ENCODE results near the gene GPR158. TPM values are rescaled to one million over a fixed set of nuclear protein-coding genes. Genes with fewer than 3 reads are reported as not detected.

Gene GPR158
- total and polyA plus RNA-seq, 2 experiments from 2014 or later: not detected

DNA sequence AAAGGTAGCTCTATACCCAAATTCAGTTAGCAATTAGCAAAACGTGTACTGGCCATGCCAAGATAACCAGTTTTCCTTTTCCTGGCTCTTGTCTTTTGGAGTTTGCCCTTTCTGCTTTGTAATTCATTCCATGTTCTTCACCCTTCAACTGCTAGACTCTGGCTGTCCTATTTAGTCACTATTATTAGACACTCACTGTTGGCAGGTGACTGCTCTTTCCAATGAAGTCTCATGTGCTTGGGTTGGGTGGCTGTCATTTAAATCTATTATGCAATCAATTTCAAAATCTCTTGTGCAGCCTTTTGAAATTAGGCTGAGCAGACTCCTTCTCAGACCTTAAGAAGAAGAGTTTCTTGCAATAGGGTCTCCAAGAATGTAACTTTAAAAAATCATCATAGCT lies 266.5 kb downstream of the GPR158 start:
- Histone ChIP-seq H3K4me1 (ENCODE audit: insufficient read depth) (no peaks in the 10 kb centered on the region), H3K27me3 (replicated peaks; ENCODE audit: insufficient read depth) (no peaks in the 10 kb centered on the region), H3K27ac (no peak overlapping the region), H3F3A (ENCODE audit: insufficient read depth) (no peaks in the 10 kb centered on the region), H3K9ac (no peak overlapping the region), H2AFZ (no peak overlapping the region), H3K4me3 (no peak overlapping the region), H3K9me2 (ENCODE audit: insufficient read depth) (no peaks in the 10 kb centered on the region), H3K79me2 (ENCODE audit: insufficient read depth) (no peaks in the 10 kb centered on the region), H3K36me3 (ENCODE audit: low read depth) (no peaks in the 10 kb centered on the region), H4K20me1 (ENCODE audit: insufficient read depth) (no peaks in the 10 kb centered on the region), H3K4me2 (ENCODE audit: unreplicated experiment) (no peak overlapping the region), H3K9me3 (ENCODE audit: low read depth) (no peaks in the 10 kb centered on the region)
- in situ Hi-C loops (cut with MboI): no loop called here
- no peak for DNase-seq
- 0 to 6% methylated on average over 1 of the region's 1 CpG for WGBS, 2 experiments (ENCODE audit: low coverage in 1 of 2, low lambda C conversion rate in 2 of 2, missing lambda C conversion rate in 2 of 2)
- TF ChIP-seq EZH2phosphoT487 (IDR thresholded peaks at IDR 0.05; ENCODE audit: insufficient read depth, low read depth) (no peak), EZH2 (IDR thresholded peaks at IDR 0.05; ENCODE audit: insufficient read depth, poor library complexity, severe bottlenecking) (no peak)

- DNase-seq: no peak
- no peaks in the 10 kb centered on the region for H3K36me3 ChIP-seq (ENCODE audit: low read depth)
- no peaks in the 10 kb centered on the region for H3K27me3 ChIP-seq (replicated peaks; ENCODE audit: insufficient read depth)
- H3K9ac ChIP-seq: no peak overlapping the region
- no peak overlapping the region for H3K4me2 ChIP-seq (ENCODE audit: unreplicated experiment)
- no peaks in the 10 kb centered on the region for H3K9me2 ChIP-seq (ENCODE audit: insufficient read depth)
- no peak for TF ChIP-seq EZH2 (IDR thresholded peaks at IDR 0.05; ENCODE audit: insufficient read depth, poor library complexity, severe bottlenecking)
- no peak for TF ChIP-seq EZH2phosphoT487 (IDR thresholded peaks at IDR 0.05; ENCODE audit: insufficient read depth, low read depth)
- in situ Hi-C loops (cut with MboI): no loop called here
- WGBS, 2 experiments (ENCODE audit: low coverage in 1 of 2, low lambda C conversion rate in 2 of 2, missing lambda C conversion rate in 2 of 2): 37 to 57% methylated on average over 4 to 6 of the region's 6 CpGs
- no peaks in the 10 kb centered on the region for H3F3A ChIP-seq (ENCODE audit: insufficient read depth)
- no peak overlapping the region for H3K27ac ChIP-seq
- H3K79me2 ChIP-seq (ENCODE audit: insufficient read depth): no peaks in the 10 kb centered on the region
- no peak overlapping the region for H3K4me3 ChIP-seq
- H3K9me3 ChIP-seq (ENCODE audit: low read depth): no peaks in the 10 kb centered on the region
- H4K20me1 ChIP-seq (ENCODE audit: insufficient read depth): no peaks in the 10 kb centered on the region
- H3K4me1 ChIP-seq (ENCODE audit: insufficient read depth): no peaks in the 10 kb centered on the region
- no peak overlapping the region for H2AFZ ChIP-seq
These were observed 269.5 kb downstream of the GPR158 start for GRCh38 chr10:25444266-25444665.

DNA sequence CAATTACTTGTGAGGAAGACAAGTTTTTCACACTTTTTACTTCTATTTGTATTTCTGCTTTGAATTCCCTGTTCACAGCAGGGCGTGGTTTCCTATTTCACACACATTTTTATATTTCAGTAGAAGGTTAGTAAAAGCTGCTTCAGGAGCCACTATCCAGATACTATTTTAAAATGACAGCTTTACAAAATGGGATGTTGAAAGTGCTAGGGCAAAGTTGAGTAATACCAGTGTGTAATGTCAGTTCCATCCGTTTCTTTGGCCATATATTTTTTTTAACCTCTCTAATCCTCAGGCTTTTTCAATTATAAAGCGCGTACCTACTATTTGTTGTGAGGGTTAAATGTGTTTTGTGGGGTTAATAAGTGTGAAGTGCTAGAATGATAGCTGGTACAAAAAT lies 276.6 kb downstream of the GPR158 start:
- whole genome bisulfite sequencing, 2 experiments (ENCODE audit: low coverage in 1 of 2, low lambda C conversion rate in 2 of 2, missing lambda C conversion rate in 2 of 2): 30 to 32% methylated on average over 4 of the region's 4 CpGs

GRCh38 chr10:25453619-25454018 lies 278.8 kb downstream of the GPR158 start:
- H2AFZ ChIP-seq: no peak overlapping the region
- no peak overlapping the region for H3K4me2 ChIP-seq (ENCODE audit: unreplicated experiment)
- TF ChIP-seq EZH2 (IDR thresholded peaks at IDR 0.05; ENCODE audit: insufficient read depth, poor library complexity, severe bottlenecking): no peak
- no peak for TF ChIP-seq EZH2phosphoT487 (IDR thresholded peaks at IDR 0.05; ENCODE audit: insufficient read depth, low read depth)
- no peaks in the 10 kb centered on the region for H4K20me1 ChIP-seq (ENCODE audit: insufficient read depth)
- DNase-seq: no peak
- no peaks in the 10 kb centered on the region for H3F3A ChIP-seq (ENCODE audit: insufficient read depth)
- no peaks in the 10 kb centered on the region for H3K27me3 ChIP-seq (replicated peaks; ENCODE audit: insufficient read depth)
- no peak overlapping the region for H3K27ac ChIP-seq
- no peaks in the 10 kb centered on the region for H3K4me1 ChIP-seq (ENCODE audit: insufficient read depth)
- H3K79me2 ChIP-seq (ENCODE audit: insufficient read depth): no peaks in the 10 kb centered on the region
- H3K4me3 ChIP-seq: no peak overlapping the region
- H3K9me2 ChIP-seq (ENCODE audit: insufficient read depth): no peaks in the 10 kb centered on the region
- 34 to 41% methylated on average over 1 of the region's 1 CpG for WGBS, 2 experiments (ENCODE audit: low coverage in 1 of 2, low lambda C conversion rate in 2 of 2, missing lambda C conversion rate in 2 of 2)
- in situ Hi-C loops (cut with MboI): no loop called here
- H3K36me3 ChIP-seq (ENCODE audit: low read depth): no peaks in the 10 kb centered on the region
- H3K9me3 ChIP-seq (ENCODE audit: low read depth): no peaks in the 10 kb centered on the region
- no peak overlapping the region for H3K9ac ChIP-seq

More for the DNA sequence above, 276.6 kb downstream of the GPR158 start:
- no peaks in the 10 kb centered on the region for H4K20me1 ChIP-seq (ENCODE audit: insufficient read depth)
- no peak overlapping the region for H3K4me2 ChIP-seq (ENCODE audit: unreplicated experiment)
- DNase-seq: no peak
- no peaks in the 10 kb centered on the region for H3K4me1 ChIP-seq (ENCODE audit: insufficient read depth)
- H3K27me3 ChIP-seq (replicated peaks; ENCODE audit: insufficient read depth): no peaks in the 10 kb centered on the region
- H3K36me3 ChIP-seq (ENCODE audit: low read depth): no peaks in the 10 kb centered on the region
- H3K9me3 ChIP-seq (ENCODE audit: low read depth): no peaks in the 10 kb centered on the region
- H3K9me2 ChIP-seq (ENCODE audit: insufficient read depth): no peaks in the 10 kb centered on the region
- no peaks in the 10 kb centered on the region for H3F3A ChIP-seq (ENCODE audit: insufficient read depth)
- H3K79me2 ChIP-seq (ENCODE audit: insufficient read depth): no peaks in the 10 kb centered on the region
- TF ChIP-seq EZH2 (IDR thresholded peaks at IDR 0.05; ENCODE audit: insufficient read depth, poor library complexity, severe bottlenecking) (no peak), EZH2phosphoT487 (IDR thresholded peaks at IDR 0.05; ENCODE audit: insufficient read depth, low read depth) (no peak)
- in situ Hi-C loops (cut with MboI): no loop called here
- no peak overlapping the region for H2AFZ ChIP-seq
- no peak overlapping the region for H3K9ac ChIP-seq
- no peak overlapping the region for H3K4me3 ChIP-seq
- H3K27ac ChIP-seq: no peak overlapping the region

All from GM23248 (cell line).